ENCODE measurements around the gene JPH4. TPM values are rescaled to one million over a fixed set of nuclear protein-coding genes. Genes with fewer than 3 reads are reported as not detected.
"Not testable (repeated sequence)": the region's sequence is repeated elsewhere in the genome, so short reads cannot be mapped to it uniquely, and the experiment has no call there.

The JPH4 gene
- total RNA-seq, 4 donors from 2014 or later, result 0.30 to 0.60 (median 0.30) TPM; not detected in 1

DNA sequence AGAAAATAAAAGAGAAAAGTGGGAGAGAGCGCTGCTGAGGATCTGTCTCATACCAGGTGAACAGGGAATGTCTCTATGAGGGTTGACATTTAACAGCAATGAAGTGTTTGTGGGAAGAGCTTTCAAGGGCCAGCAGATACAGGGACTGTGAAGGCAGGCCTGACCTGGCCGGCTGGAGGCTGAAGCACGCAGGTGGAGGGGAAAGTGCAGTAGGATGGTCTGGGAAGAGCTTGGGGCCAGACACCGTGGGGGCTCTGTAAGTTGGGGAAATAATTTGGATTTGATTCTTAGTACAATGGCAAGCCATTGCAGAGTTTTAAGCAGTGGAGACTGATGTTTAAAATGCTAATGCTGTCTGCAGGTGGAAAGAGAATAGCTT, 33.8 kb upstream of the JPH4 start:
- Histone ChIP-seq H3K9me3 (no peaks in the 10 kb centered on the region), H3K4me1 (no peaks in the 10 kb centered on the region), H3K36me3 (no peaks in the 10 kb centered on the region), H3K27me3 (no peaks in the 10 kb centered on the region), H3K27ac (no peak overlapping the region), H3K4me3 (no peak overlapping the region)
- WGBS, result 75% methylated on average over 4 of the region's 4 CpGs
- TF ChIP-seq, protein P1, sequence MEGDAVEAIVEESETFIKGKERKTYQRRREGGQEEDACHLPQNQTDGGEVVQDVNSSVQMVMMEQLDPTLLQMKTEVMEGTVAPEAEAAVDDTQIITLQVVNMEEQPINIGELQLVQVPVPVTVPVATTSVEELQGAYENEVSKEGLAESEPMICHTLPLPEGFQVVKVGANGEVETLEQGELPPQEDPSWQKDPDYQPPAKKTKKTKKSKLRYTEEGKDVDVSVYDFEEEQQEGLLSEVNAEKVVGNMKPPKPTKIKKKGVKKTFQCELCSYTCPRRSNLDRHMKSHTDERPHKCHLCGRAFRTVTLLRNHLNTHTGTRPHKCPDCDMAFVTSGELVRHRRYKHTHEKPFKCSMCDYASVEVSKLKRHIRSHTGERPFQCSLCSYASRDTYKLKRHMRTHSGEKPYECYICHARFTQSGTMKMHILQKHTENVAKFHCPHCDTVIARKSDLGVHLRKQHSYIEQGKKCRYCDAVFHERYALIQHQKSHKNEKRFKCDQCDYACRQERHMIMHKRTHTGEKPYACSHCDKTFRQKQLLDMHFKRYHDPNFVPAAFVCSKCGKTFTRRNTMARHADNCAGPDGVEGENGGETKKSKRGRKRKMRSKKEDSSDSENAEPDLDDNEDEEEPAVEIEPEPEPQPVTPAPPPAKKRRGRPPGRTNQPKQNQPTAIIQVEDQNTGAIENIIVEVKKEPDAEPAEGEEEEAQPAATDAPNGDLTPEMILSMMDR (IDR thresholded peaks at IDR 0.05), result no peak
- TF ChIP-seq POLR2AphosphoS5 (IDR thresholded peaks at IDR 0.05), result no peak
- no peak for DNase-seq (ENCODE audit: low spot score in 2 of 2)

DNA sequence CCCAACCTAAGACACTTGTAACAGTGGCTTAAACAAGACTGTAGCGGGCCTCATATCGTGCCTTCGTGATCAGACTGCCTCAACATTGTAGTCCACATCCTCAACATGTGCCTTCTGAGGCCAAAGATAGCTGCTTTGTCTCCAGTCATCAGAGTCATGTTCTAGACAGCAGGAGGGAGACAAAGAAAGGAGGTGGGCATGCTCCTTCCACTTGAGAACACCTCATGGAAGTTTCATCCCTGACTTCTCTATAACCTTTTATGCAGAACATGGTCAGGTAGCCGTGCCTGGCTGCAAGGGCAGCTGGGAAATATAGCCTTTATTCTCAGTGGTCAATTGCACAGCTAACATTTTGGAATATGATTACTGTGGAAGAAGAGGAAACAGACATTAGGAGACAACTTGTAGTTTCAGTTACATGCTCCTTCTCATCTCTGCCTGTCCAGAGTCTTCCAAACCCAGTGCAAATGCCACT, 32.3 kb upstream of the JPH4 start:
- WGBS, result 53% methylated on average over 4 of the region's 4 CpGs
- no peak overlapping the region for H3K4me3 ChIP-seq
- H3K9me3 ChIP-seq, result no peaks in the 10 kb centered on the region
- no peaks in the 10 kb centered on the region for H3K27me3 ChIP-seq
- no peaks in the 10 kb centered on the region for H3K4me1 ChIP-seq
- no peak overlapping the region for H3K27ac ChIP-seq
- H3K36me3 ChIP-seq, result no peaks in the 10 kb centered on the region
- no peak for DNase-seq (ENCODE audit: low spot score in 2 of 2)
- TF ChIP-seq, protein P1 (IDR thresholded peaks at IDR 0.05), result no peak
- TF ChIP-seq EP300 (IDR thresholded peaks at IDR 0.05) (no peak), POLR2AphosphoS5 (IDR thresholded peaks at IDR 0.05) (no peak), POLR2A (IDR thresholded peaks at IDR 0.05) (no peak)

DNA sequence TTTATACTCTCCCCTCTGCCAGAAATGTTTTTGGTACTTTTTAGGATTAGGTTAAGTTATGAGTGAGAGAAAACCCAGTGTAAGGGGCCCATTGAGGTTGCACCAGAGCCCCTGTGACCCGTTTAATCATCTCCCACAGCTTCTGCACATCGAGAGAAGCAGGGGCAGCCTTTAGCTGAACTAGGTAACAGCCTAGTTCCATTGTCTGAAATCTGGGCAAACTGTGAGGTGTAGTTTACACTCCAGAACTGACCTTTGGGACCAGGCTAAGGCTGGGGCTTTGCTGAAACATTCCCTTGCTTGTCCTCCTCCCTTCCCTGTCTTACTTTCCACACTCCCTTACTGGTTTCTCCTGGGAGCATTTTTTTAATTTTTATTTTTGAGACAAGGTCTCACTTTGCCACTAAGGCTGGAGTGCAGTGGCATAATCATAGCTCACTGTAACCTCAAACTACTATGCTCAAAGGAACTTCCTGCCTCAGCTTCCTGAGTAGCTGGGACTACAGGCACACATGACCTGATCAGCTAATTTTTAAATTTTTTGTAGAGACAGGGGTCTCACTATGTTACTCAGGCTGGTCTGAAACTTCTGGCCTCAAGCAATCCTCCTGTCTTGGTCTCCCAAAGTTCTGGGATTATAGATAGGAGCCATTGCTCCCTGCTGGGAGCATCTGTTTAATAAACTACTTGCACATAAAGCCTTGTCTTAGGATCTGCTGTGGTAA, 31.7 kb upstream of the JPH4 start:
- no peaks in the 10 kb centered on the region for H3K27me3 ChIP-seq
- H3K36me3 ChIP-seq, result no peaks in the 10 kb centered on the region
- DNase-seq (ENCODE audit: low spot score in 2 of 2), result no peak
- WGBS, result 78% methylated on average over 2 of the region's 2 CpGs
- no peak overlapping the region for H3K4me3 ChIP-seq
- H3K4me1 ChIP-seq, result no peaks in the 10 kb centered on the region
- TF ChIP-seq, protein P1 (IDR thresholded peaks at IDR 0.05), result no peak
- TF ChIP-seq POLR2A (IDR thresholded peaks at IDR 0.05) (no peak), EP300 (IDR thresholded peaks at IDR 0.05) (no peak), POLR2AphosphoS5 (IDR thresholded peaks at IDR 0.05) (no peak)
- no peak overlapping the region for H3K27ac ChIP-seq
- H3K9me3 ChIP-seq, result no peaks in the 10 kb centered on the region

DNA sequence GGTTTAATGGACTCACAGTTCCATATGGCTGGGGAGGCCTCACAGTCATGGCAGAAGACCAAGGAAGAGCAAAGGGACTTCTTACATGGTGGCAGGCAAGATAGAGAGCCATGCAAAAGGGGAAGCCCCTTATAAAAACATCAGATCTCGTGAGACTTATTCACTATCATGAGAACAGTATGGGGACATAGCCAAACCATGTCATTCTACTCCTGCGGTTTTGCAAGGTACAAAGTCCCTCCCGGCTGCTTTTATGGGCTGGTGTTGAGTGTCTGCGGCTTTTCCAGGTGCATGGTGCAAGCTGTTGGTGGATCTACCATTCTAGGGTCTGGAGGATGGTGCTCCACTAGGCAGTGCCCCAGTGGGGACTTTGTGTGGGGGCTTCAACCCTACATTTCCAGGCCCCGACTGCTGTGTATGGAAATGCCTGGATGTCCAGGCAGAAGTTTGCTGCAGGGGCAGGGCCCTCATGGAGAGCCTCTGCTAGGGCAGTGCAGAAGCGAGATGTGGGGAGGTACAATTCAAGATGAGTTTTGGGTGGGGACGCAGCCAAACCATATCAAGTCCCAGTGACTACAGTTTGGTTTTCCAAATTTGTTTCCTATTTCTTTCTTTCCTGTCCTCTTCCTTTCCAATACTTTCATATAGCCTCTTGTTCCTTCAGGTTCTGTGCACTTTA, 31.0 kb upstream of the JPH4 start:
- 44% methylated on average over 5 of the region's 7 CpGs for WGBS
- DNase-seq (ENCODE audit: low spot score in 2 of 2); H3K4me3 ChIP-seq; H3K4me1 ChIP-seq; H3K9me3 ChIP-seq; H3K36me3 ChIP-seq; H3K27me3 ChIP-seq; H3K27ac ChIP-seq: not testable (repeated sequence)

DNA sequence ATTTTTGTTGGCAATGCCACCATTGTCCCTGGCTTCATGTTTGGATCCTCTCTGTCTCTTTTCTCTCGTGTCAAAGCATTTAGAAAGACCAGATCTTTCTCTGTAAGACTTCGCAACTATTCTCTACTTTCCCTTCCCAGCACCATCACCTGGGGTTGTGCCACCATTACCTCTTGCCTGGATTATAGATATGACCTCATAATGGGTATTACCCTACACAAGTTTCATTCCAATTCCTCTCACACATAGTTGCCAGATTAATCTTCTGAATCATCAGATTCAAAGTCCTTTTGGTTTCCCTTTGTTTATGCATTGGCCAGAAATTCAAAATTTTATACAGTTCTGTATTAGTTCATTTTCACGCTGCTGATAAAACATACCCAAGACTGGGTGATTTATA, 30.4 kb upstream of the JPH4 start:
- 84% methylated on average over 3 of the region's 3 CpGs for WGBS
- Histone ChIP-seq H3K36me3 (no peaks in the 10 kb centered on the region), H3K4me3 (no peak overlapping the region), H3K9me3 (no peaks in the 10 kb centered on the region), H3K27ac (no peak overlapping the region), H3K4me1 (no peaks in the 10 kb centered on the region), H3K27me3 (no peaks in the 10 kb centered on the region)
- no peak for DNase-seq (ENCODE audit: low spot score in 2 of 2)
- TF ChIP-seq EP300 (IDR thresholded peaks at IDR 0.05), result no peak
- no peak for TF ChIP-seq POLR2A (IDR thresholded peaks at IDR 0.05)
- TF ChIP-seq, protein P1 (IDR thresholded peaks at IDR 0.05), result no peak
- TF ChIP-seq POLR2AphosphoS5 (IDR thresholded peaks at IDR 0.05), result no peak
